KBM-7 (cell line): ENCODE results near the gene FCGR3B.
"Not testable (repeated sequence)": the region's sequence is repeated elsewhere in the genome, so short reads cannot be mapped to it uniquely, and the experiment has no call there.

Experiments used
- DNase-seq: peaks from one replicate; pipeline ENCODE4 v3.0.0-alpha.2; 2015
- in situ Hi-C: fragments of 300-500 bp; cut with MboI; formaldehyde crosslinking; loops from 2 replicates; pipeline ENCODE4 v1.14.3; 2020; ENCODE audit warnings: low sequenced_read_pairs, low pct_unique_long_range_greater_than_20kb, mixed read lengths

The FCGR3B gene

GRCh38 chr1:161631076-161631475 is at the start of gene FCGR3B:
Gene FCGR3B, minus strand, starts transcription at chr1:161631176. Its CDS starts 82 bp downstream, at chr1:161631094.
- in situ Hi-C loops = no loop called here
- no peak for DNase-seq

- in situ Hi-C loops = no loop called here
- DNase-seq = no peak
Measured at GRCh38 chr1:161678500-161678899, 47.5 kb upstream of the FCGR3B start.

- in situ Hi-C loops = no loop called here
- DNase-seq = no peak
Measured at GRCh38 chr1:161676958-161677689, 46.1 kb upstream of the FCGR3B start.

GRCh38 chr1:161676441-161676840 is 45.5 kb upstream of the FCGR3B start:
- in situ Hi-C loops = no loop called here
- DNase-seq = no peak

GRCh38 chr1:161674908-161675307 is 43.9 kb upstream of the FCGR3B start:
- DNase-seq, in situ Hi-C loops: not testable (repeated sequence)

- DNase-seq, in situ Hi-C loops: not testable (repeated sequence)
Measured at GRCh38 chr1:161674447-161674846, 43.5 kb upstream of the FCGR3B start.

GRCh38 chr1:161673437-161673836 is 42.5 kb upstream of the FCGR3B start:
- in situ Hi-C loops, DNase-seq: not testable (repeated sequence)

- in situ Hi-C loops = not testable (repeated sequence)
- DNase-seq = peak; percentile 40
Measured at GRCh38 chr1:161671045-161672020, 40.4 kb upstream of the FCGR3B start.

- DNase-seq, in situ Hi-C loops: not testable (repeated sequence)
Measured at GRCh38 chr1:161664689-161665088, 33.7 kb upstream of the FCGR3B start.

- in situ Hi-C loops, DNase-seq: not testable (repeated sequence)
Measured at GRCh38 chr1:161663569-161663968, 32.6 kb upstream of the FCGR3B start.

- in situ Hi-C loops, DNase-seq: not testable (repeated sequence)
Measured at GRCh38 chr1:161662684-161663339, 31.8 kb upstream of the FCGR3B start, which contains the start of gene FCGR2B. Gene FCGR2B, plus strand, starts transcription at chr1:161663143. Its CDS starts 99 bp downstream, at chr1:161663242.

- DNase-seq, in situ Hi-C loops: not testable (repeated sequence)
Measured at GRCh38 chr1:161661660-161662311, 30.8 kb upstream of the FCGR3B start.

GRCh38 chr1:161658524-161658923 is 27.5 kb upstream of the FCGR3B start:
- DNase-seq, in situ Hi-C loops: not testable (repeated sequence)

- in situ Hi-C loops, DNase-seq: not testable (repeated sequence)
Measured at GRCh38 chr1:161653971-161654370, 23.0 kb upstream of the FCGR3B start.

GRCh38 chr1:161653541-161653940 is 22.6 kb upstream of the FCGR3B start:
- in situ Hi-C loops, DNase-seq: not testable (repeated sequence)

- in situ Hi-C loops = not testable (repeated sequence)
- peak; percentile 63 for DNase-seq
Measured at GRCh38 chr1:161647507-161648360, 16.8 kb upstream of the FCGR3B start.

GRCh38 chr1:161644855-161645254 is 13.9 kb upstream of the FCGR3B start:
- DNase-seq, in situ Hi-C loops: not testable (repeated sequence)
